B cell (primary cell): Measurements from ENCODE around the gene SFTPB. TPM values are rescaled to one million over a fixed set of nuclear protein-coding genes. Genes with fewer than 3 reads are reported as not detected.

Source experiments
- ATAC-seq: fragments of 200-7000 bp; cut with Tn5 transposase; one replicate; pipeline ENCODE4 v1.10.0; 2021; ENCODE audit warnings: low read depth, mild to moderate bottlenecking, moderate number of reproducible peaks, moderate library complexity
- CTCF ChIA-PET: fragments of 350-600 bp; sonication (Branson Sonifier 250); formaldehyde crosslinking; loops from one replicate; lab custom pipeline; 2021; ENCODE audit warnings: antibody characterized with exemption, inconsistent platforms; lab: Charles Lee
- POLR2A ChIA-PET: fragments of 350-600 bp; sonication (Branson Sonifier 250); formaldehyde crosslinking; loops from one replicate; lab custom pipeline; 2021; ENCODE audit warnings: antibody characterized with exemption; lab: Charles Lee
- DNase-seq: peaks from one replicate; pipeline ENCODE4 v3.0.0; 2013
- H2AFZ ChIP-seq: 2 replicates; pipeline ENCODE4 v1.6.1; 2012; ENCODE audit warnings: mild to moderate bottlenecking, low read depth, low read length; ENCODE audit not compliant: insufficient read depth, poor library complexity, severe bottlenecking
- H3K27ac ChIP-seq, 2 donors: 1 replicate in 1 of 2; 2 replicates in 1 of 2; pipeline ENCODE4 v1.5.1; 2012 to 2013; ENCODE audit warnings: low read length in 2 of 2, mild to moderate bottlenecking in 2 of 2, moderate library complexity in 1 of 2
- H3K27me3 ChIP-seq, 4 experiments: fragments of 200-600 bp in 1 of 4; sonication (generic) in 1 of 4; replicated peaks in 1 of 4; 1 replicate in 2 of 4; 2 replicates in 2 of 4; pipeline versions ENCODE4 v1.6.1 to v1.7.0; 2013 to 2016; ENCODE audit warnings: low read length in 3 of 4, mild to moderate bottlenecking in 2 of 4, mixed read lengths in 1 of 4, moderate library complexity in 1 of 4; ENCODE audit not compliant: insufficient read depth in 4 of 4, control insufficient read depth in 3 of 4; ENCODE audit errors: control extremely low read depth in 1 of 4
- H3K36me3 ChIP-seq, 2 experiments: replicated peaks in 1 of 2; 1 replicate in 1 of 2; 2 replicates in 1 of 2; pipeline versions ENCODE4 v1.6.1 to v1.7.1; 2013; ENCODE audit warnings: low read length in 1 of 2; ENCODE audit not compliant: insufficient read depth in 2 of 2, control insufficient read depth in 1 of 2; ENCODE audit errors: control extremely low read depth in 1 of 2, extremely low read depth in 1 of 2
- H3K4me1 ChIP-seq, 2 donors: fragments of 200-600 bp in 1 of 2; sonication (generic) in 1 of 2; 1 replicate in 1 of 2; 2 replicates in 1 of 2; pipeline versions ENCODE4 v1.5.1 to v1.6.1; 2013 to 2017; ENCODE audit warnings: low read length in 2 of 2; ENCODE audit not compliant: control insufficient read depth in 2 of 2, insufficient read depth in 2 of 2
- H3K4me2 ChIP-seq: replicated peaks from 2 replicates; pipeline ENCODE3; 2012; ENCODE audit warnings: mild to moderate bottlenecking, low read depth, low read length; ENCODE audit not compliant: poor library complexity, severe bottlenecking
- H3K4me3 ChIP-seq, 5 experiments: fragments of 200-600 bp in 1 of 5; sonication (generic) in 1 of 5; 1 replicate in 3 of 5; 2 replicates in 2 of 5; pipeline versions ENCODE4 v1.5.1 to v1.7.0; 2011 to 2016; ENCODE audit warnings: low read length in 4 of 5, mild to moderate bottlenecking in 4 of 5, low read depth in 2 of 5, control low read depth in 1 of 5, moderate library complexity in 1 of 5; ENCODE audit not compliant: insufficient read depth in 1 of 5; ENCODE audit errors: control extremely low read depth in 1 of 5, extremely low read depth in 1 of 5
- H3K79me2 ChIP-seq: fragments of 200-600 bp; sonication (generic); one replicate; pipeline ENCODE4 v1.6.0; 2016; ENCODE audit warnings: low read length; ENCODE audit not compliant: control insufficient read depth, insufficient read depth
- H3K9ac ChIP-seq: fragments of 200-600 bp; sonication (generic); 2 replicates; pipeline ENCODE4 v1.6.1; 2017; ENCODE audit warnings: mild to moderate bottlenecking, low read length, moderate library complexity
- H3K9me3 ChIP-seq, 3 donors: one replicate each; pipeline versions ENCODE4 v1.6.1 to v1.7.1; 2013; ENCODE audit warnings: low read length in 2 of 3; ENCODE audit not compliant: control insufficient read depth in 2 of 3, insufficient read depth in 1 of 3; ENCODE audit errors: control extremely low read depth in 1 of 3
- H4K20me1 ChIP-seq: 2 replicates; pipeline ENCODE4 v1.6.0; 2012; ENCODE audit warnings: mild to moderate bottlenecking, low read length; ENCODE audit not compliant: insufficient read depth, control insufficient read depth, poor library complexity, severe bottlenecking
- H3K27ac Mint-ChIP-seq: one replicate; pipeline ENCODE4 v1.8.0; 2021; ENCODE audit warnings: mixed read lengths
- H3K27me3 Mint-ChIP-seq: one replicate; pipeline ENCODE4 v1.8.0; 2021; ENCODE audit warnings: mixed read lengths
- H3K4me1 Mint-ChIP-seq: one replicate; pipeline ENCODE4 v1.8.0; 2021; ENCODE audit warnings: mixed read lengths
- H3K4me3 Mint-ChIP-seq: one replicate; pipeline ENCODE4 v1.8.0; 2021; ENCODE audit warnings: mixed read lengths
- H3K9me3 Mint-ChIP-seq: one replicate; pipeline ENCODE4 v1.8.0; 2022; ENCODE audit warnings: mixed read lengths; ENCODE audit not compliant: insufficient read depth
- CTCF ChIP-seq: fragments of 200-600 bp; IDR thresholded peaks from one replicate; pipeline ENCODE4 v1.8.0; 2022; ENCODE audit warnings: antibody characterized with exemption, mild to moderate bottlenecking
- EZH2 ChIP-seq: IDR thresholded peaks from 2 replicates; pipeline ENCODE4 v1.6.1; 2012; ENCODE audit warnings: borderline replicate concordance, low read depth, mild to moderate bottlenecking, moderate library complexity, low read length; ENCODE audit not compliant: insufficient read depth, poor library complexity, severe bottlenecking
- WGBS: methylation state at CpG from one replicate; pipeline ENCODE4 v1.1.5; 2013; ENCODE audit warnings: missing lambda C conversion rate; ENCODE audit not compliant: insufficient coverage; 5-methylcytosine and 5-hydroxymethylcytosine counted together
- intact Hi-C: fragments of 100-400 bp; cut with micrococcal nuclease; formaldehyde crosslinking; loops from one replicate; pipeline ENCODE4 v1.10.0; 2022
- polyA plus RNA-seq: library from polyadenylated mRNA; depleted of rRNA; stranded (reverse); fragments of >200 nt; gene quantifications from 2 replicates; pipeline ENCODE4 v1.2.3, GENCODE V29; 2012
- total RNA-seq, 2 donors: library from RNA; stranded (reverse); fragments of 120-200 nt in 1 of 2; gene quantifications; 1 replicate in 1 of 2; 2 replicates in 1 of 2; pipeline versions ENCODE4 v1.2.3 to v1.2.4, GENCODE V29; 2013 to 2022

The SFTPB gene
- total and polyA plus RNA-seq, 2 donors (not counting 1 experiment from before 2014, with no cell fraction given): not detected

- Histone ChIP-seq H4K20me1 (no peaks in the 10 kb centered on the region), H3K27me3 (no peaks in the 10 kb centered on the region), H3K4me3 (no peak overlapping the region), H3K9me3 (no peaks in the 10 kb centered on the region), H3K4me1 (no peaks in the 10 kb centered on the region), H3K27ac (no peak overlapping the region), H3K36me3 (no peaks in the 10 kb centered on the region), H2AFZ (no peak overlapping the region), H3K4me2 (no peak overlapping the region), H3K9ac (no peak overlapping the region), H3K79me2 (no peaks in the 10 kb centered on the region)
- ChIA-PET CTCF (interaction anchor here (4.2 kb wide), 1 partner anchor 12 kb away, joined by 17 read pairs; no protein-coding TSS in a partner anchor), POLR2A (no interaction called here)
- WGBS: 99% methylated on average over 7 of the region's 11 CpGs
- peaks cover 5% of the 10 kb centered on the region for H3K27me3 Mint-ChIP-seq
- ATAC-seq (no peak), DNase-seq (no peak)
- H3K27ac Mint-ChIP-seq: no peak overlapping the region
- H3K4me1 Mint-ChIP-seq: peaks cover 4% of the 10 kb centered on the region
- intact Hi-C loops: no loop called here
- TF ChIP-seq CTCF: no peak
- TF ChIP-seq EZH2: no peak
- no peaks in the 10 kb centered on the region for H3K9me3 Mint-ChIP-seq
- no peak overlapping the region for H3K4me3 Mint-ChIP-seq
Observed at GRCh38 chr2:85695121-85695520, 27.1 kb upstream of the SFTPB start.

GRCh38 chr2:85694052-85695025, 26.3 kb upstream of the SFTPB start, which contains the start of gene GNLY:
TSS of gene GNLY (plus strand) at chr2:85694358. CDS start at chr2:85694419, 61 bp downstream.
- no peak within 1 kb of the TSS for H3K4me3 Mint-ChIP-seq
- no peaks in the 10 kb centered on the region for H3K36me3 ChIP-seq

More at GRCh38 chr2:85694052-85695025, 26.3 kb upstream of the SFTPB start, which contains the start of gene GNLY:
- intact Hi-C loops: no loop called here
- H3K27ac Mint-ChIP-seq: no peak within 1 kb of the TSS
- no peak within 1 kb of the TSS for H3K4me2 ChIP-seq
- no peak within 1 kb of the TSS for H2AFZ ChIP-seq
- 93% methylated on average over 14 of the region's 15 CpGs for WGBS
- H4K20me1 ChIP-seq: no peaks in the 10 kb centered on the region
- peaks cover 4% of the 10 kb centered on the region for H3K4me1 Mint-ChIP-seq
- POLR2A ChIA-PET: no interaction called here
- no peak within 1 kb of the TSS for H3K27ac ChIP-seq
- ATAC-seq (no peak), DNase-seq (no peak)
- CTCF ChIA-PET: interaction anchor here (1.1 to 4.2 kb wide), 3 partner anchors 13 to 57 kb away, joined by 3 to 17 read pairs (median 4); no protein-coding TSS in a partner anchor
- TF ChIP-seq EZH2 (no peak), CTCF (no peak)
- no peak within 1 kb of the TSS for H3K9ac ChIP-seq
- H3K79me2 ChIP-seq: no peaks in the 10 kb centered on the region
- no peaks in the 10 kb centered on the region for H3K27me3 ChIP-seq
- H3K9me3 ChIP-seq: no peaks in the 10 kb centered on the region
- H3K4me1 ChIP-seq: no peaks in the 10 kb centered on the region
- peaks cover 5% of the 10 kb centered on the region for H3K27me3 Mint-ChIP-seq
- no peak within 1 kb of the TSS for H3K4me3 ChIP-seq
- H3K9me3 Mint-ChIP-seq: no peaks in the 10 kb centered on the region
